HL-60/S4 treated with phorbol 12-myristate 13-acetate at 8.2 ng/mL for 4 days and 3 days (cell line): ENCODE data around the gene FAM229A.

Experiments used
- in situ Hi-C: fragments of 300-500 bp; cut with MboI; formaldehyde crosslinking; loops from 2 replicates; pipeline ENCODE4 v1.15.0; 2022; ENCODE audit warnings: low sequenced_read_pairs

FAM229A gene

DNA sequence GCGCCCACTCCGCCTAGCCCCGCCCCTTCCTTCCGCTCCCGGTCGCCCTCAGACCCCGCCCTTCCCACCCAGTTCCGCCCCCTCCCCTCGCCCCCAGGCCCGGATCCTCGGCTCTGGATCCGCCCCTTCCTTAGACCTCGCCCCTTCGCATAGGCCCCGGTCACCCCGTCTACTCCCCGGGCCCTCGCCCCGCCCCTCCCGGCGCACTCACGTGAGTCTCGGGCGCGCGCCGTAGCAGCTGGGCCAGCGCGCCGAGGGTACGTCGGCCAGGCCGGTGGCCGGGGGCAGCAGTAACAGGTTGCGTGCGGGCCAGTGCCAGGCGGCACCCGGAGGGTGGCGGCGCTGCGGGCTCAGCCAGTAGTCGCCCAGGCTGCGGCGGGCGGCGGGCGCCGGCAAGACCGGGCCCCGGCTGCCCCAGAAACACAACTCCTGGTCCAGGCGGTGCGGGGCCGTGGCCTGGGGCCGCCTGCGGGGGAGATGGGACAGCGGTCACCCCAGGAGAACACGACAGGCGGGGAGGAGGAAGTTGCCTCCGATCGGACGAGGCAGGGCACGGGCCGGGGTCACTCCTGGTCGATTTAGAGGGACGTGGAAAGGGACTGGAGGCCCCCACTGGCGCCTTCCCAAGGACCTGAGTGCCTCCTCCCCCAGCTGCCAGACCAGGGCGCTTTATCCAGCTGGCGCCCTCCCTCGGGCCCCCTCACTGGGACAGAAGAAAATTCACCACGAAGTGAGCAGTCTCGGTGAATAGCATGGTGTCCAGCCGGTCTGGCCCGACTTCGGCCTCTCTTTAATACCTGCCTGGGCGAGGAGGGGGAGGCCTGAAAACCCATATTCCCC, 10.7 kb downstream of the FAM229A start:
- in situ Hi-C loops, result loop anchor here (25.0 kb wide), 1 partner anchor 139 kb away; the partner anchor contains the start of genes CCDC28B, DCDC2B, EIF3I and IQCC

DNA sequence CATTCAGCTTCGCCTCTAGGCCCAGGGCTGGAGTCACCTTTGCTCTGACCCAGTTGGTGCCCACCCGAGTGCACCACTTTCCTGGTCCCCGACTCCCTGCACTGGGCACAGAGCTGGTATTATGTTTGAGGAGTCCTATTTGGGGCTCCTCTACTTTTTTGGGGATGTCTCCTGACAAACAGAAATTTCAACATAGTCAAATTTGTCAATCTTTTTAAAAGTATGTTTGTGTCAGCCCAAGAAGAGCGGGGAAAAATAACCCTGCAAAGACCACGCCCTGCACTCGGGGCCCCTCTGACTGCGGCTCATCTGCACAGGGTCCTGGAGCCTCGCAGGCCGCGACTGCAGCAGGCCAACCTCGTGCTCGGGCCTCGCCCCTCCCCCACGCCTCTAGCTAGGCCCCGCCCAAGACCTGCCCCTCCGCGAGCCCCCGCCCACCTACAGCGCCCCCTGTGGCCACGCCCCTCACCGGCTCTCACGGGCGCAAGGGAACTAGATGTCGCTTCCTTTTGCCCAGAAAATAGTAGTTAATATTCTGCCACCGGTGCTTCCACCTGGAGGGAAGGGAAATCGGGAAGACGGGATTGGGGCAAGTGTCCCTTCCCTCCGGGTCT, 11.4 kb downstream of the FAM229A start:
- in situ Hi-C loops, result loop anchor here (25.0 kb wide), 1 partner anchor 139 kb away; the partner anchor contains the start of genes CCDC28B, DCDC2B, EIF3I and IQCC

DNA sequence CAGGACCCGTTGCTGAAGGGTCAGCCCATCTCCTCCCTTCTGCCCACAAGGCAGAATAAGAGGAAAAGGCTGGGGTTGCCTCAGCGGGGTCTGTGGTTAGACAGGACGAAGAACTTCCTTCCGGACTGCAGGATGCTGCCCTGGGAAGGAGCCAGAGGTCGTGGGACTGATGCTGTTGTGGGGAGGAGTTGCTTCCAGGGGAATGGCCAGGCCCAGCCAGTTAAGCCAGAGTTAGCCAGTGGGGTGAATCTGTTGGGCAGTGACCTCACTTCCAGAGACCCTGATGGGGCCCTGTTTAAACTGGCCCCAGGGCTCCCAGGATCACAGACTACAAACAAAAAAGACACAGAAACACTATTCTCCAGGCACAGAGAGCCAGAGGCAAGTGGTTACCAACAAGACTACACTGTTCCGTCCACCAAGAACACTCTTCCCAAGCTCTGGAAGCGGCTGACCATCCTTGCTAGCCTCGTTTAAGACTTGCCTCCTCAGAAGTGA, 13.0 kb downstream of the FAM229A start:
- in situ Hi-C loops, result no loop called here

DNA sequence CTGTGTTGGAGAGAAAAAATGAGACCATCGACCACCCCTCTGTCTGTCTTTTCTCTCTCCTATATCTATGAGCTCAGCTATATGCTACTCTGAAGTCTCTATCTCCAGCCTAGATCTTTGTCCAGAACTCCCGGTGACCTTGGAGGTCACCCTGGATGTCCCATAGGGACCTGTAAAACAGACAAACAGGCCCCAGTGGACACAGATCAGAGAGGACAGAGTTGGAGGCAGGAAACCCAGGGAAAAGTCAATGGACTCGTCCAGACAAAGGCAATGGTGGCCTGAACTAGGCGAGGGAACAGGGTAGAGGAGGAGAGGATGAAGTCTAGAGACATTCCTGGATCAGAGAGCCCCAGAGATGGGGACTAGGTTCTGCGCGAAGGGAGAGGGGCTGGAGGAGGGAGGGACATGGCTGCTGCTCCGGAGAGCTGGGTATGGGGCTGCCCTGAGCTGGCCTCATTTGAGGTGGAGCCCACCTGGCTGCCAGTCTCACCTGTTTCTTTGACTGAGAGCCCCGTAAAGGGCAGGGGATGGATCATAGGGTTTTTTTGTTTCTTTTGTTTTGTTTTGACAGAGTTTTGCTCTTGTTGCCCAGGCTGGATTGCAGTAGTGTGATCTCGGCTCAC, 15.6 kb downstream of the FAM229A start:
- in situ Hi-C loops, result no loop called here

DNA sequence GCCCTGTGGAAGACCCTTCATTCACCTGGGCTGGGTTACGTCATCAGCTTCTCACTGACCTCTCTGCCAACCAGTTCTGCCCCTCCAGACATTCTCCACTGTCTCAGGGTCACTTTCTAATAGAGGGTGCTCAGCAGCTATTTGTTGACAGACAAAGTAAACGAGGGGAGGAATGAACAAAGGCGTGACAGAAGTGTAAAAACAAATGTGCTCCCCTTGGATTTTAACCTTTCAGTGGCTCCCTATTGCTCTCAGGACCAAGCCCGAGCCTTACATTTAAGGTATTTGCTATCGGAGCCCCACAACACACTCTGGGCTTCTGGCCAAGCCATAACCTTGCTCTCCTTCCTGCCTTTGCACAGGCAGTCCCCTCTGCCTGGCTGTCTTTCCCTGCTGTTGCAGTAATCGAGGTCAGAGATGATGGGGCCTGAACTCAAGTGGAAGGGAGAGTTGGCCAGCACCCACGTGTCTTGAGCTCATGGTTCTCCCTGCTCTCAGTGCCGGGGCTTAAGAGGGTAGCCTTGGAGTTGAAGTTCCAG, 16.9 kb downstream of the FAM229A start:
- in situ Hi-C loops, result no loop called here

DNA sequence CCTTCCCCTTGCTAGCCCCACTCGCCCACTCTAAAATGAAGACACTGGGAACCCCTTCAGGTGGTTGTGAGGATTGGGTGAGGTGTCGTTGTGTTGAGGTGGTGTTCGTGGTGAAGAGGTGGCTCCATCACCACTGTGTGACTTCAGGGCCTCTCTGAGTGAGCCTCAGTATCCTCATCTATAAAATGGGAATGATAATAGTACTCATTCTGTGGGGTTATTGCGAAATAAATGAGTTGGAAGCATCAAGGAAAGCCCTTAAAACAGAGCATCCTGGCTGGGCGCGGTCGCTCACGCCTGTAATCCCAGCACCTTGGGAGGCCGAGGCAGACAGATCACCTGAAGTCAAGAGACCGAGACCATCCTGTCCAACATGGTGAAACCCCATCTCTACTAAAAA, 19.6 kb downstream of the FAM229A start:
- in situ Hi-C loops, result no loop called here

DNA sequence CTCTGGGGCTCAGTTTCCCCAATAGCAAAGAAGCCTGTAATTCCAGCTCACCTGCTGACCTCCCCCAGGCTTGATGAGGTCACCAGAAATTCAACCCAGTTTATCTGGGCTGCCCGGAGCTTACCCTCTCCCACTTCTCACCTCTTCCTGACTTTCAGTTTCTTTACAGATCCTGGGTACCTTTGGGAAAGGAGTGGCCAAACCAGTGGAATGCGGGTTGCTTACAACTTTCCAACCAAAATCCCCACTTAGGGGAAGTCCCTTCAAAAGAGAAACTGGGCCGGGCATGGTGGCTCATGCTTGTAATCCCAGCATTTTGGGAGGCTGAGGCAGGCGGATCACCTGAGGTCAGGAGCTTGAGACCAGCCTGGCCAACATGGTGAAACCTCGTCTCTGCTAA, 20.3 kb downstream of the FAM229A start:
- in situ Hi-C loops, result no loop called here

DNA sequence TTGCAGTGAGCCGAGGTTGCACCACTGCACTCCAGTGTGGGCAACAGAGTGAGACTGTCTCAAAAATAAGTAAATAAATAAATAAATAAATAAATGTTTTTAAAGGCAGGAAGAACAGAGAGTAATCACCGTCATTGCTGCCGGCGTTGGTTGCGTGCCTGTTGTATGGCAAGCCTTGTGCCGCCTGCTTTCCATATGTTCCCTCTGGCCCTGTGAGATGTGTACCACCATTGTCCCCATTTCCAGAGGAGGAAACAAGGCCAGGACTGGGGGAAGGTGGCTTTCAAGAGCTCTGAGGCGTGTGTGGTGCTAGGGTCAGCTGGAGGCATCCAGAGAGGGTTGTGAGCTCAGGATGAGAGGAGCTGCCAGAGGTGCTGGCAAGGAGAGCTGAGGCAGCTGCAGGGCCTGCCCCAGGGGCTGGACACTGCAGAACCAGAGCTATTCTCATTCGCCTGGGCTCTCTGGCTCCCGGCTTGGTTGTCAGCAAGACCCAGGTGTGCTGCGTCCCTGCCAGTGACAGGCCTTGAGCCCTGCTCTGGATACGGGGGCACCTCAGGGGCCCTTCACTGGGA, 21.0 kb downstream of the FAM229A start:
- in situ Hi-C loops, result no loop called here

DNA sequence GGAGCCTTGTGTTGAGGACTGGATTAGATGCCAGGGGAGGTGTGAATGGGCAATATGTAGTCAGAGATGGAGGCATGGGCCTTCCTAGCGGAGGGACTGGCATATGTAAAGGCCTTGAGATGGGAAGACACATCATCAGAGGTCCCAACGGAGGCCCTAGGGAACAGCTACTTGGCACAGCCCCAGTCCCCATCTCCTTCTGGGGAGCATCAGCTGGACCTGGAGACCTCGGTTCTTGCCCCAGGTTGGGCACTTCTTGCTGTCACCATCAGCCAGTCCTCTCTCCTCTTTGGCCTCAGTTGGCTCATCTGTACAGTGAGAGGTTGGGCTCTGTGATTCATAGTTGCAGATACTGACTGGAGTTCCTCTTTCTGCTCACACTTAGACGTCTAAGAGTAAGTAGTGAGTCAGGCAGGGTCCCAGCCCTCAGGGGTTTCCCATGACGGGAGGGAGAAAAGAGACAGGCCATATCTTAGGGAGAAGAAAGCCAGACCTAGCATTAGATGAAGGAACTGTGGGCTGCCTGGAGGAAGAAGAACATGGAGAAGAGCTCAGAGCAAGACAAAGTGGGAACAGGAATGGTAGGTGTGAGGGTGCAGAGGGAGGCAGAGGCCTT, 22.8 kb downstream of the FAM229A start:
- in situ Hi-C loops, result no loop called here

DNA sequence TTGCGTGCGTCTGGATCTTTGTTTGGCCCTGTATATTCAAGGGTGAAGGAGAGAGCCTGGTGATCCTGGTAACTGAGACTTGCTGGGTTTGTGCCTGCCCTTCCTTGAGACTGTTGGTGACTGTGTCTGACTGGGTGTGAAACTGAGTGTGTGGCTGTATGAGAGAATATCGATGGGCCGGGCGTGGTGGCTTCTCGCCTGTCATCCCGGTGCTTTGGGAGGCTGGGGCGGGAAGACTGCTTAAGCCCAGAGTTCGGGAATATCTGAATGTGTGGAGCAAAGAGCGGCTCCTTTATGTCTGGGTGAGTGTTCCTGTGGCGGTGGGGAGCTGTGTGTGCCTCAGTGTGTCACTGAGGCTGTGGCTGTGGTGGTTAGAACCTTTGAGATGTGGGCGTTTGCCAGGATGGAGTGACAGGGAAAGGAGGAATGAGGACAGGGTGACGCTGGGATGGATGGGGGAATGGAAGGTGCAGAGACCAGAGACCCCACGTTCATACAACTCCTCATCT, 23.6 kb downstream of the FAM229A start:
- in situ Hi-C loops, result no loop called here

DNA sequence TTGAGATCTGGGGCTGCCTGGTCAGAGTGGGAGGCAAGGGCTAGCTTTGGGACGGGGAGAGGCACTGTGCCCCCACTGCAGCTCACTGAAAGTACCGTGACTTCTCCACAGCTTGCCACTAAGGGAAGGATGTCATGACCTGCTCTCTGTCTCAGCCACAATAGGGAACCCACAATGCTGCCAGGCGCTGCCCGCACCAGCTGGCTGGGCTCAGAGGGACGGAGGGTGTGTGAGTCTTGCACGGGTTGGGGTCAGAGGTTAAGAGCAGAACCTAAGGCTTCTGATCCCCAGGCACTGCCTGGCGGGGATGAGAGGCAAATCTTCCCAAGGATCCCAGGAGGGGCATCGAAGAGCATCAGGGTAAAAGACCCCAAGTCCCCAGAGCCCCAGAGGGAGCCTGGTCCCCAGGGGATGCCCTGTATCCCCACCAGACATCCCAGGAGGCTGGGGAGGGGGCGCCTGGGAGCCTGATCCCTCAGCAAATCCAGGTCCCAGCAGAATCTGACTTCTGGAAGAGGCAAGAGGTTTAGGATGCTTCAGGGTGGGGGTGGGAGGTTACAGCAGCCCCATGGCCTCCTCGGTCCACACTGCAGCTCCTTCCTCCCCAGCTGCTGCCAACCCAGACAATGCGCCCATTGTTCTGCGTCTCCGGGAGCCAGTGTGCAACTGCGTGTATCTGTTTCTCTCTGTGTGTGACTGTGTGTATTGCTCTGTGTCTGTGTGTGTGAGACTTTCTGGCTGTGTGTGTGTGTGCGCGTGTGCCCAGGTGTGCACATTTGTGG, 24.2 kb downstream of the FAM229A start:
- in situ Hi-C loops, result no loop called here

DNA sequence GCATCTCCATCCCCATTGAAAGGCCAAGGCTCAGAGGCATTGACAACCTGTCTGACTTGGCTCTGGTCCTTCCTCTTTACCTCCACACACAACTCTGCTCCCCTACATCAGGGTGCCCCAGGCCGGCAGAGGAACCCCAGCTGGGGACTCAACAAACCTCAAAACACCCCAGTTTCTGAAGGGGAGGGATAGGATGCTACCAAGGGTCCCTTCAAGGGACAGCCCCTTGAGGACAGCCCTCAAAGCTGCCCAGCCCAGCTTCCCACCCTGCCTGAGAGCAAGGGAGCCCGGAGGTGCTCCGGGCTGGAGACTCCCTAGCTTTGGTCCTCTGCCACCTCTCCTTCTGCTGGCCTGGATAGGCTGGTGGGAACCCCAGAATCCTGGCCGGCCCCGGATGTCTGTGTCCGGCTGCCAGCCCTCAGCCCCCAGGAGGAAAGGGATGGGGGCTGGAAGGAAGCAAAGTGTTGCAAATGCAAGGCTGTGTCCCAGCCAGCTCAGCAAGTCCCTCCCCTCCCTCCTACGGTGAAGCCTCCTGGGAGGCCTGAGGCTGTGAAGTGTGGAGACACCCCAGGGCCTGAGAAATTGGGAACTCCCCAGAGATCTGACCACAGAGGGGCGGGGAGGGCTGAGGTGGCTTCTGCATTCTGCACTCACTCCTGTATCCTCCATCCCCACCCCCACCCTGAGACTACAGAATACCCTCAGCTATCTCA, 25.2 kb downstream of the FAM229A start:
- in situ Hi-C loops, result no loop called here

DNA sequence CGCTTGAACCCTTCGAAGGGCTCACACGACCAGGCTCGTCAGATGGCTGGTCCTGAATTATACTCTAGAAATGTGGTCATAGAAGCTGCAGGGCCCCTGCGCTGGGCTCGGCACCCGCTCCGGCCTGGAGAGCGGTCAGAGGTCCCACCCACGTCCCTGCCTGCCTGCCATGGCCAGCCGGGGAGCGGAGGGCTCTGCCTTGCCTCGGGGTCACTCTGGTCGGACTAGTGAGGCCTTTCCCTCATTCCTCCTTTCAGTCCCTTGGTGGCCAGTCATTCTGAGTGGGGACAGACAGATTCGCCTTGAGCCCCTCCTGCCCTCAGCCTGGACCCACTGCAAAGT, 25.7 kb downstream of the FAM229A start:
- in situ Hi-C loops, result no loop called here

DNA sequence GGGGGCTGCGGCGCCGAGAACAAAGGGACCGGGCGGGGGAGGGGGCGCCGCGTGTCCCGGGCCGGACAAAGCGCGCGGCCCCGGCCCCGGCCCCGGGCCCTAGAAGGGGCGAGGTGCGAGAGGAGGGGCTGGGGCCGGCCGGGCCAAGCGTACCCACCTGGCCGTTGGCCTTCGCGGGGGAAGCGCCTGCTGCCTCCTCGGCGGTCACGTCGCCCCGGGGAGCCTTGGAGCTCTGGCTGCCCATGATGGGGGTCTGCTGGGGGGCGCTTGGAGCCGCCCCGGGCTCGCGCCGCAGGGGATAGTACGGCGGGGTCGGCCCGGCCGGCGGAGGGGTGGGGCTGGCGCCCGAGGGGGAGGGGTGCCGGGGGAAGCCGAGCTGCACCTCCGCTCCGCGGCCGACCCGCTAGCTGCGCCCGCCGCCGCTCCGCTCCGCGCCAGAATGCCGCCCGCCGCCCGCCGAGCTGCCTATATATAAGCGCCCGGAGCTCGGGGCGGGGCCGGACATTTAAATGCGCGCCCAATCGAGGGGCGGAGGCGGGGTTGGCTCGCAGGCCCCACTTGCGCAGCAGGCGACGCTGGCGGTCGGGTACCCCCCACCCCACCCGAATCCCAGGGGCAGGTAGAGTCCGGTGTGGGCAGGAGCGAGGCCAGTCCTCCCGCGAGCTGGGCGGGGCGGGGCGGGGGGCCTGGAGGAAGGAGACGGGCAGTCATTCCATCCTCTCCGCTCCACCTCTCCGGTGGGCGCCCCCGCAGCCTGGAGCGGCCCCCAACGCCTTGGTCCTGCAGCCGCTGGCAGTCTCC, 26.3 kb downstream of the FAM229A start, which contains the start of gene MARCKSL1:
Gene MARCKSL1, minus strand, starts transcription at position 444 of the 801 bp plus-strand sequence. Its CDS starts 200 bp downstream, at position 244.
- in situ Hi-C loops, result no loop called here

DNA sequence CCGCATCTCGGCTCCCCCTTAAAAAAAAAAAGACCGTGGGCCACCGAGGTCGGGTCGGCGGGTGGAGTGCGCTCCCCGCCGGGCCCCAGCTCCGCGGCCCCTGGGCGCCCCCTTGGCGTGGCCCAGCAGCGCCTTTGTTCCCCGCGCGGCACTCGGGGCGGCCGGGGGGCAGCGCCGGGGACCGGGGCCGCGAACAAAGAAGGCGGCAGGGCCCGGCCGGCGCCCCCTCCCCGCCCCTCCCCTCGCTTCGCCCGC, 26.8 kb downstream of the FAM229A start:
- in situ Hi-C loops, result no loop called here

DNA sequence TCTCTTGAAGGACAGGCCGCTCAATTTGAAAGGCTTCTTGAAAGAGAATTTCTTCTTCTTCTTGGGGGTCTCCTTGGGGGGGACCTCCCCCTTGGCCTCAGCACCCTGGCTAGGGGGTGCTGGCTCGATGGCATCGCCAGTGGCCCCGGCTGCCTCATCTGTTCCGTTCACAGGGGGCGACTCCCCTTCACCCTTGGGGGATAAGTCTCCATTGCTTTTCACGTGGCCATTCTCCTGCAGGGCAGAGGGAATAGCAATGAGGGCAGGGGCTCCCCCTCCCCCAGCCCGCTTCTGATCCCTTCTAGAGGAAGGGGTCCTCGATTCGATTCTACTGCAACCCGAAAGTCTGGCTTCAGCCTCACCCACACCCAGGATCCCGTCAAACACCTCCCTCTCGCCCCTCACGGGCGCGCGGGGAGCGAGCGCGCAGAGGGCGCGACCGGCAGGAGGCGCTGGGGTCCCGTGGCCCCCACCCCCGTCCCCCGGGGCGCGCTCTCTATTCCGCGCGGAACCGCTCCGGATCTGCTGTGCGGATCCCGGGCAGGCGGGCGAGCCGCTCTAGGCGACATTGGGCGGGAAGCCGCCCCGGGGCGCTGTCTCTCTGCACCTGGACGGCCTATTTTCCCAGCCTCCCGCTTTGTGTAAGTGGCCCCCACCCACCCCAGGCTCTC, 27.3 kb downstream of the FAM229A start:
- in situ Hi-C loops, result no loop called here

DNA sequence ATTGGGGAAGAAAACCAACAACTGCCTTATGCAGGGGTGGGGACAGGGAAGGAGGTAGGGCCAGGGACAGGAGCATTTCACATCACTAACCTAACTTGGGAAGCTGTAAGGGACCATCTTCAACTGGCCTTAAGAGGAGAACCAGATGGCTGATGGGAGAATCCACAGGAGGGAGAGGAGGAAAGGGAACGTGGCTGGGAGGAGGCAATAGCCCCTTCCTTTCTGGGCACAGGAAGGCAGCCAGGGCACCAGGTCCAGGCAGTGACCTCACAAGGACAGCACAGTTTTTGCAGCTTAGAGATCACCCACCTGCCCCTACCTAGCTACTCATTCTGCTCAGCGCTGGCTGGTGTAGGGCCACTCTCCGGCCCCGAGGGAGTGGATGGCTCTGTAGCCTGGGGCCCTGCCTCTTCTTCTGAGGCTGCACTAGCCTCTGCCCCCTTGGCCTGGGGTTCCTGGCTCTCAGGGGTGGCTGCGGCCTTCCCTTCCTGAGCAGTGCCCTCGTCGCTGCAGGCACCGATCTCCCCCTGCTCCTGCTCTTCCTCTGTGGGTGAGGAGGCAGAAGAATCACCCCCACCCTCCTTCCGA, 27.9 kb downstream of the FAM229A start:
- in situ Hi-C loops, result no loop called here
